HG03520 (cell line): Measurements from ENCODE around the gene TCTN2.

ENCODE experiments used
- ATAC-seq: cut with Tn5 transposase; IDR thresholded peaks from one replicate; pipeline ENCODE4 v1.9.1; 2021; ENCODE audit warnings: mild to moderate bottlenecking, moderate library complexity; ENCODE audit not compliant: unreplicated experiment

TCTN2 gene

DNA sequence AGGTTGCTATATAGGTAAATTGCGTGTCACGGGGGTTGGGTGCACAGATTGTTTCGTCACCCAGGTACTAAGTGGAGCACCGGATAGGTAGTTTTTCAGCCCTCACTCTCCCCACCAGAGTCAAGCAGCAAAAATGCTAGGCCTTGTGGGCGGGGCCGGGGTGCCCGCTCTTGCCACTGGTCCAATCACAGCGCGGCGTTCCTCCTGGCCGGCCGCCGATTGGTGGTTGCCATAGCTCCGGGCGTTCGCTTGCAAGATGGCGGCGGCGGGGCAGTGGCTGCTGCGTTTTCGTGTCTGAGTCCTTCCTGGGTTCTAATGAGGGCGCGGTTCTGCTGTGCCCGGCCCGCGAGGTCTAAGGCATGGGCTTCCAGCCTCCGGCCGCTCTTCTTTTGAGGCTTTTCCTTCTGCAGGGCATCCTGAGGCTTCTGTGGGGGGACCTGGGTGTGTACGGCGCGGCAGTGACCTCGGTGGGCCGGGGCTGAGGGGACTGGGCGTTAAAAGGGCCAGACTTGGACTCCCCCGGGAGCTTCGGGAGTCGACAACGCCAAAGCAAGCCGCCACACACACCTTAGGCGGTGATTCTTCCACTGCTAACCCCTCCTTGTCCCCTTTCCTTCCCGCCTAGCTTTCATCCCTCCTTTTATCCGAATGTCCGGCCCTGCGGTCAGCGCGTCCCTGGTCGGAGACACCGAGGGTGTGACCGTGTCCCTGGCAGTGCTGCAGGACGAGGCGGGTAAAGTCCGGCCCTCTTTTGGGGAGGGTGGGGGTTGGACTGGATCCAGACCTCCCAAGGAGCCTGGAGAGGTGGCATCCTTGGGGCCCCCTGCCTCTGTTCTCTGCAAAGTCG, at the start of gene TCTN2:
TSS of gene TCTN2 (plus strand) at position 232 of the 847 bp plus-strand sequence. CDS start at position 360, 128 bp downstream.
- ATAC-seq: peak; percentile 98

DNA sequence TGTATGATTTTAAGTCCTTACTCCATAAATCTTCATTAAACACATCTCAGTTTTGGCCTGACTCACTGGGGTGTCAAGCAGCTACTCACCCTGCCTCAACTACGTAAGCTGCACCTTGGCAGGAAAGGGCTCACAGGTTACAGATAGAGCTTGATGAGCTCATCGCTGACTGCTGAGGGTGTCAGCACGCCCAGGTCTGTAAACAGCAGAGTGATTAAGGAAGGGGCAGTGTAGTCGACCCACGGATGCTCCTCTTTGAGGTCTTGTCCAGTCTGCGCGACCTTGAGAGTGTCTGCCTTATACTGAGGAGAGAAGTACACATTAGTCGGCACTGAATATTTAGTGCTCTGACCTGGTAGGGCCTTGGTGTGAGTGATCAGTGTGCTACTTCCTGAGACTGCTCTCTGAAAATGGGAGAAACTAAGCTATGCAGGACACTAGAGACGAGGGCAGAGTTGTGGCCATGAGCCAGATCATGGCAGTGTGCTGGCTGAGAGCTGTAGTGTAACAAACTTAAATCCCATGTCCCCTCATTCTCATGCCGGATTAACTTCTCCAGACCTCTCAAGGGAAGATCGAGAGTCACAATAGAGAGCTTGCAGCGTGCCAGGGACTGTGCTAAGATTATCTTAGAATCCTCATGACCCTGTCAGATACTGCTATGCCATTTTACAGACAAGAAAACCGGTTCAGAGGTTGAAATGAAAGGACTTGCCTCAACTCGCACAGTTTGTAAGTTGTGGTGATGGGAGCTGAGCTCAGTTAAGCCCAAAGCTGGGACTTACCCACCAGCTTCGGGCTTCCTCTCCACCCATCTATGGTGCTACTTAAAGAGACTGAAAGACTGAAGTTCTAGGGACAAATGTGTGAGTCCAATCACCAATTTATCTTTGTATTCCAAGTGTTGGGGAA, 49.0 kb upstream of the TCTN2 start:
- no peak for ATAC-seq

DNA sequence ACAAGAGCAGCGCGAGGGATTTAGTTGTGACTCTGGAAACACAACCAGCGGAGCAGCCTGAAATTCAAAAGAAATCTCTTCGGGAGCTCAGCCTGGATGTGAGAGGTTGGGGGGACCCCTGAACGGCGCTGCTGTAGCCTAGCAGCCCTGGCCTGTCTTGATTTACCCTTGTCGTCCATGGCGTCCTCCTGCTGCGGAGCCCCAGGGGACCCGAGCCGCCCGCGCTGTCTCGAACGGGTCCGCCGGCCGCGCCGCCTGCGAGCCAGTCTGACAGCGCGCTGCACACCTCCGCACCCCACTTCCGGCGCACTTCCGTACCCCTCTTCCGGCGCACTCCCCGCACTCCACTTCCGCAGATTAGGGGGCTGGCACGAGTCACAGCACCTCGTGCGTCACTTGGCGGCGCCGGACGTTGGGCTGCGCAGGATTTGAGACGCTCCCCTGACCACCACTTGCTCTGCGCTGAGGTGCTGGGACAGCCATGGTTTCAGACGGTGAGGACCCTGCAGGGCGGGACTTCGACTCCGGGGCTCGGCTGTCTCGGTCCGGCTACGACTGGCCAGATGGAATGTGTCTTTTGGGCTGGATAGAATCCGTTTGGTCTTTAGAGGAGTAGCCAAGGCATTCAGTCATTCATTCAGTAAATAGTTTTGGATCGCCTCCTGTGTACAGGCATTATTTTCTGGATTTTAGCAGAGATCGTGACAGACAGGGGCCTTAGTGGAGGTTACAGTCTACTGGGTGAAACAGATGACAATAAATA, 37.4 kb upstream of the TCTN2 start, which contains the start of the genes EIF2B1 and GTF2H3:
TSS of gene EIF2B1 (minus strand) at position 308 of the 763 bp plus-strand sequence. CDS start at position 179, 129 bp downstream.
TSS of gene GTF2H3 (plus strand) at position 451 of the 763 bp plus-strand sequence. CDS start at position 482, 31 bp downstream.
- peak; percentile 97 for ATAC-seq

DNA sequence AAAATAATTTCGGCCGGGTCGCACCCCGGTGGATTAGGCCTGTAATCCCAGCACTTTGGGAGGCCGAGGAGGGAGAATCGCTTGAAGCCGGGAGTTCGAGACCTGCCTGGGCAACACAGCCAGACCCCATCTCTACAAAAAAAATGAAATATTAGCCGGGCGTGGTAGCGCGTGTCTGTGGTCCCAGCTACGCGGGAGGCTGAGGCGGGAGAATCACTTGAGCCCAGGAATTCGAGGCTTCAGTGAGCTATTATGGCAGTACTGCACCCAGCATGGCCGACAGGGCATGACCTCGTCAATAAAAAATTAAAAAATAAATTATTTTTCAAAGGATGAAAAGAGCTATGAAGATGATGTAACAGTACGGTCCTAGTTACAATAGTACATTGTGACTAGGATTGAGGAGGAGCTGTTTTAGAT, 36.8 kb upstream of the TCTN2 start:
- ATAC-seq: no peak

DNA sequence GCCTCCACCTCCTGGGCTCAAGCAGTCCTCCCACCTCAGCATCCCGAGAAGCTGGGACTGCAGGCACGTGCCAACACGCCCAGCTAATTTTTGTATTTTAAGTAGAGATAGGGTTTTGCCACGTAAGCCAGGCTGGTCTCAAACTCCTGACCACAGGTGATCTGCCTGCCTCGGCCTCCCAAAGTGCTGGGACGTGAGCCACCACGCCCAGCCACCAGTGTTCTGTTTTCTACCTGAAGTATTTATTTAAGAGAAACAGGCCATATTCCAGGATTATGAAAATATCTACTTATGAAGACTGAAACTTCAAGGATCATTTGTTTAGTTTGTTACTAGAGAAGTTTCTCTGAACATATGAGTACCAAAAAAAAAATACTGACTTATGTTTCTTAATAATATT, 27.0 kb upstream of the TCTN2 start:
- no peak for ATAC-seq

DNA sequence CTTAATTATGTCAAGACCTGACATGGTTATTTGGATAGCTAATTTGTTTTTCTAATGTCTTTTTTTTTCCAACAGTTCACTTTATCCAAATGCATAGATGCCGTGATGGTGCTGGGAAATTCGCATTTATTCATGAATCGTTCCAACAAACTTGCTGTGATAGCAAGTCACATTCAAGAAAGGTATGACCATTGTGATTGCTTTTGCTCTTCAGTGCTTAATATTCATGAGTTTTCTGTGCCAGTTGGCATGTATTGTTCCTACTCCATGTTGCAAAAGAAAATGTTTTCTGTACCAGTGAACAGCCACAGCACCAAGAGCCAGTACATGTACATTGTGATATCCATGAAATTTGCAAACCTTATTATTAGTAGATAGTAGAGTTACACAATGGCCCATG, 25.5 kb upstream of the TCTN2 start:
- ATAC-seq: no peak

DNA sequence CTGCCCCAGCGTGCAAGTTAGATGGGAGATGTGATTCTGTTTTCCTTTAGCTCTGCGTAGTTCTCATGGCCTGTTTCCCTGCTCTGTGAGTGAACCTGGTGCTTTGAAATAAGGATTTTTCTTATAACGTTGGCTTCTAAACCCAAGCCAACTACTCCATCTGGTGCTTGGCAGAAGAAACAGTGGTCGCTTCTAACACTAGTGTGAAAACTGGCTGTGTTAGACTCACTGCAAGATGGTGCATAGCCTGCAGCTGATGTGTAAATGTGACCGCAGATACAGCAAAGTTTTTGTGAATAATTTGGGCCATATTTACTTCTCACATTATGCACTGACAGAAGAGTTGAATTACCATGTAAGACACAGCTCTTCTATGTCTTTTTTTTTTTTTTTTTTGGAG, 25.0 kb upstream of the TCTN2 start:
- ATAC-seq: no peak

DNA sequence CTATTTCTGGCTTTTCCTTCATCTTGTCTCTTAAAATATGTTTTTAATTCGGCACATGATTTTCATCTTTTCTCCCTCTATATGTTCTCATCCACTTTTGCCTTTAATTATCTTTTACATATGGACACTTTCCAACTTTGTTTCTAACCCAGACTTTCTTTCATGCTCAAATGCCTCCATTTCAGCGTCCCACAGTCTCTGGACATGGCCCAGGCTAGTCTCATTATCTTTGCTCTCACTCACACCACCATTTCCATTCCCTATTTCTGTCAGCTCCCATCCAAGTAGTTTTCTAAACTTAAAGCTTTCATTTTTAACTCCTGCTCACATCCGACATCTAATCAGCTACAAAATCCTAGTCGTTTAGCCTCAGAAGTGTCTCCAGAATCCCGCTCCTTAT, 22.5 kb upstream of the TCTN2 start:
- ATAC-seq: no peak

DNA sequence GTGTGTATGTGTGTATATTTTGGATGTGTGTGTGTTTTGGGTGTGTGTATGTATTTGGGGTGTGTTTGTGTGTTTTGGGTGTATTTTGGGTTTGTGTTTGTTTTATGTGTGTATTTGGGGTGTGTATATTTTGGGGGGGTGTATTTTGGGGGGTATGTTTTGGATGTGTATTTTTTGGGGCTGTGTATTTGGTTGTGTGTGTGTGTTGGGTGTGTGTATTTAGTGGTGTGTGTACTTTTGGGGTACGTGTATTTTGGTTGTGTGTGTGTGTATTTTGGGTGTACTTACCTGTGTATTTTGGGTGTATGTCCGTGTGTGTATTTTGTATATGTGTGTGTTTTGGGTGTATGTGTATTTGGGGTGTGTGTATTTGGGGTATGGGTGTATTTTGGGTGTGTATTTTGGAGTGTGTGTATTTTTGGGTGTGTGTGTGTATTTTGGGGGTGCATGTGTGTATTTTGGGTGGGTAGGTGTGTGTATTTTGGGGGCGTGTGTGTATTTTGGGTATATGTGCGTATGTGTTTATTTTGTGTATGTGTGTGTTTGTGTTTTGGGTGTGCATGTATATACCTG, 16.7 kb upstream of the TCTN2 start:
- ATAC-seq: no peak

DNA sequence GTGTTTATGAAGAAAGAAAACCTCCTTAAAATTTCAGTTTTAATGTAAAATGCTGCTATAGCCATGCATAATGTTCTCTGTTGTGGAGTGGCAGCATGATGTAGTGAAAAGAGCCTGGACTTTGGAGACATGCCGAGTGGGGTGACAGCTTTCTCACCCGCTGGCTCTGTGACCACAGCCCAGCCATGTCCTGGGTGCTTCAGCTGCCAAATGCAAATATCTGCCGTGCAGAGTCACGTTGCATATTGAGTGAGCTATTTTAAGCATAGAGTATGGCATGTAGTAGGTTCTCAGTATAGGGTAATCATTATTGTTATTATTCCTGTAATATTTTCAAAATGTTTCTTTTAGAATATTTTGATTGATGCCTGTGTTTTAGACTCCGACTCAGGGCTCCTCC, 15.5 kb upstream of the TCTN2 start:
- peak; percentile 91 for ATAC-seq

DNA sequence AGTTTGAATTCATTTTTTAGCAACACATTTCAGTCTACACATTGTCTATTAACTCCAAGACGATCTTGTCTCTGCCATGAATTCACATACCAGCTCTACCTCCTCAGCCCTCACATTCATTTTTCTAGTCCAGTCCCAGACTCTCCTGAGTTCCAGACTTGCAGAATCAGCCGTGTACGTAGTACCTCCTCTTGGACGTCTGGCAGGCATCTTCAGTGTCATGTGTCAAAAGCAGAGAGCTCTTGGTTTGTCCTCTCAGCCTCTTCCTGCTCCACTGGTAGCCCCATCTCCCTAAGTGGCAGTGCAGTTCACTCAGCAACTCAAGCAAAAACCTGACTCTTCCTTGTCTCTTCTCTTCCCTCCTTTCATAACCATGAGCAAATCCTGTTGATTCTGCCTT, 14.5 kb upstream of the TCTN2 start:
- no peak for ATAC-seq

DNA sequence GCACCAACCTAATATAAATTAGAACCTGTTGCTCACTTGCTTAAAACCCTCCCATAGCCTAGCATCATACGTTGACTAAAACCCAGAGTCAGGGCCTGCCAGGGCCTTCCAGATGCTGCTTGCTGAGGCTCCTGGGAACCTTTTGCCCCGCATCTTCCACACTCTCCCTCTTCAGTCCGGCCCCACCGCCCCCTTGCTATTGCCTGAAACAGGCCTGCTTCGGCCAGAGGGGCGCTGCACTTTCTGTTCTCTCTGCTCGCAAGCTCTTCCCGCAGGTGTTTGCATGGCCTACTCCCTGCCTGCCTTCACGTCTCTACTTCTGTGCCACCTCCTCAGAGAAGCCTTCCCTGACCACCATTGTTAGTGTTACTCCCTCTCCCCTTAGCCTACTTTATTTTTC, 13.7 kb upstream of the TCTN2 start:
- ATAC-seq: no peak

DNA sequence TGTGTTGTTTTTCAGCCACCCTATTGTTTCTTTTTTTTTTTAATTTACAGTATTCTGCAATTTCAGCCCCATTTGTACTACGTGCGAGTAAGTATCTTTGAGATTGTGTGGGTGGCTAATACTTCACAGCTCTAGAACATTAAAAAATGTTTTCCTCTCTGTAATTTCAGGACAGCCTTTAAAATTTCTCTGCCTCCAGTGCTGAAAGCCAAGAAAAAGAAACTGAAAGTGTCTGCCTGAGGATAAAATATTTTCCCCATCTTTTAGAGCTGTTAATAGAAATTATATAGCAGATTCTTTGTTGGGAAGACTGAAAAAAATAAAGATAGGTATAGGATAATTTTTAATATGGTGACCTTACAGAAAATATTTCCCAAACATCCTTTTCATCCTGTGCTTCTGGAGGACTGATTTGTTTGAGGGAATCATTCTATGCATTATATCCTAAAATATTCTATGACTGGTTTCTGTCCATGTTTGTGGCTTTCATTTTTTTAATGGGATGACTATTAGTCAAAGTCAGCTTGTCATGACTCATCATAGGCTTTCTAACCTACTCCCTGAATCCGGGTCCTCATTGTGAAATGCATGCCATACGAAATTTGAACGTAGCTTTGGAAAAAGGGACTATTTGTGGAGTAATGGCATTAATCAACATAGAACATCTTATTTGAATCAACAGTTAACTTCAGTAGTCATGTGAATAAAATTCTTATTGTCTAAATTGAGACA, 10.8 kb upstream of the TCTN2 start:
- no peak for ATAC-seq

DNA sequence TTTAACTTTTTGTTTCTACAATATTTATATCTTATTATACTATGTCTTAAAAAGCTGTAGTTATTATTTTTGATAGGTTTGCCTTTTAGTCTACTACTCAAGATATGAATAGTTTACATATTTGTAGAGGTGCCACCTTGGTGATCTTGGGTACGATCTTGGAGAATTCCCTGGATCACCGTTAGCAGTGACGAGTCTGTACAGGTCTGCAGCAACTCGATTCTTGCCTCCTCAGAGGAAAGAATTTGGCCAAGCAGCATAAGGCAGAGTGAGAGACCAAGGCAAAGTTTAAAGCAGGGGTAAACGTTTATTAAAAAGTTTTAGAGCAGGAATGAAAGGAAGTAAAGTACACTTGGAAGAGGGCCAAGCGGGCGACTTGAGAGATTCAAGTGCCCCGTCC, 3.1 kb upstream of the TCTN2 start:
- no peak for ATAC-seq

DNA sequence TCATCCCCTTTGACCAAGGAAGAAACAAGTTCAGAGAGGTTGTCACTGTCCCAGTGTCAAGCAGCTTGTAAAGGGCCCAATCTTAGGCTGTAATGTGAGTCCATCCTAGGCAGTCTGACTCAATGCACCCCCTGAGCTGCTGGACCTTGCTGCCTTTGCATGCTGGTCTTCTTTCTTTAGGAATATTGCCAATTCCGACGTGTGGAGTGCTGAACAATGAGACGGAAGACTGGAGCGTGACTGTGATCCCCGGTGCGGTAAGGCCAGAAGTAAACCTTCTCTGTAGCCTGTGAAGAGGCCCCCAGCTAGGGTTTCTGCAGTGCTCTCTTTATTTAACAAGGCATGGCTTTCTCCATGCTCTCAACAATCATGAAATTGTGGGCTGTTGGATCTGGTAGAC, 963 bp downstream of the TCTN2 start:
- ATAC-seq: no peak

DNA sequence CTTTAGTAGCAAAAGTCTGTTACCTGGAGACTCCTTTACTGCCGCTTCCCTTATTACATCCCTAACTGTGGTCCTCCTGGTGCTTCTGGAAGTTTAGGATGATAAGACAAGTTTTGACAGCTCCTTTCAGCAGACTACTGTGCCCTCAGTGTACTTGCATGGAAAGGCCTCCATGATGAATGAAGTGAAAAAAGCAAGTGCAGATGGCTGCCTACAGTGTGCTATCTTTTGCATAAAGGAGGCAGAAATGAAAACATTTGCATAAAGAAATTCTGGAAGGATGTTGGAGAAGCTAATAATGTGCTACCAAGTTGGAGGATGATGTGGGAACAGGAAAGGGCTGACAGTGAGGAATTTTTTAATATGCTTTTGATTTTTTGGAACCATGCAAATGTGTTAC, 4.5 kb downstream of the TCTN2 start:
- ATAC-seq: no peak

DNA sequence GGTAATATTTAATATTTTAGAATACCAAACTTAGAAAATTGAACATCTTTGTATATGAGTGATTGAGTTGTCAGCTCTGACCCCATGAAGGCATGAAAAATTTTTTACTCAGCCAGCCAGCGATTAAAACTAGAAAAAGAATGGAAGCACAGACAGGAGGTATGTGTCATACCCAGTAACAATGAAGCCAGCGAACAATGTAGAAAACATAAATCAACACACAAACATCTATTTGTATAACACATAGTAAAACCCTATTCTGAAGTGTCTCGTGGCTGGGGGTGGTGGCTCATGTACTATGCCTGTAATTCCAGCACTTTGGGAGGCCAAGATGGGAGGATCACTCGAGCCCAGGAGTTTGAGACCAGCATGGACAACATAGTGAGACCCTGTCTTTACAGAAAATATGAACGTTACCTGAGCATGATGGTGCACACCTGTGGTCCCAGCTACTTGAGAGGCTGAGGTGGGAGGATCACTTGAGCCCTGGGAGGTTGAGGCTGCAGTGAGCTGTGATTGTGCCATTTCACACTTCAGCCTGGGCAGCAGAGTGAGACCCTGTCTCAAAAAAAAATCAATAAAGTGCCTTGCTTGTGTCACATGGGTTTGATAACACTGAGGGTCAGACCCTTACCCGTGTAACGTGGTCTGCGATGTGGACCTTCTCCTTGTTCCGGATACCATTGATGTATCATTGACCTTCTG, 5.9 kb downstream of the TCTN2 start:
- ATAC-seq: no peak

DNA sequence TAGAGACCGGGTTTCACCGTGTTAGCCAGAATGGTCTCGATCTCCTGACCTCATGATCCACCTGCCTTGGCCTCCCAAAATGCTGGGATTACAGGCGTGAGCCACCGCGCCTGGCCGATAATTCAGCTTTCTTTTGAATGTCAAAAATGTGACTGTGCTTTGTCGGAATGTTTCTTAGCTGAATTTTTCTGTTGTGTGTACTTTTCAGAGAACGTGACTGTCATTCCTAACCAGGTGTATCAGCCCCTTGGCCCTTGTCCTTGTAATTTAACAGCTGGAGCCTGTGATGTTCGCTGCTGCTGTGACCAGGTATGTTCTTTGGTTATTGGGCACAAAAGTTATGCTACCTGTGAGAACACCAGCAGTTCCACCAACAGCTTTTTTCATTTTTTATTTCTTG, 8.1 kb downstream of the TCTN2 start:
- ATAC-seq: no peak

DNA sequence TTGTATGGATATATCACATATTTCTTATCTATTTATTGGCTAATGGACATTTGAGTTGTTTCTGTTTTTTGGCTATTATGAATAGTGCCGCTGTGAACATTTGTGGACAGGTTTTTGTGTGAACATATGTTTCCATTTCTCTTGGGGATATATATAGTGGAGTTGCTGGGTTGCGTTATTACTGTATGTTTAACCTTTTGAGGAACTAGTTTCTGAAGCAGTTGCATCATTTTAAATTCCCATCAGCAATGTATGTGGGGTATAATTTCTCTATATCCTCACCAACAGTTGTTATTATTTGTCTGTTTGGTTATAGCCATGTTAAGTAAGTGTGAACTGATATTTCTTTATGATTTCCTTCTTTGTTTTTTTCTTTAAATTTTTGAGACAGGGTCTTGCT, 10.7 kb downstream of the TCTN2 start:
- ATAC-seq: peak; percentile 64
